GM21515 (cell line): ENCODE data around the gene CREB3L2.
"Not testable (repeated sequence)": the region's sequence is repeated elsewhere in the genome, so short reads cannot be mapped to it uniquely, and the experiment has no call there.

Source experiments
- ATAC-seq: cut with Tn5 transposase; IDR thresholded peaks from one replicate; pipeline ENCODE4 v1.9.1; 2021; ENCODE audit not compliant: unreplicated experiment

CREB3L2 gene

DNA sequence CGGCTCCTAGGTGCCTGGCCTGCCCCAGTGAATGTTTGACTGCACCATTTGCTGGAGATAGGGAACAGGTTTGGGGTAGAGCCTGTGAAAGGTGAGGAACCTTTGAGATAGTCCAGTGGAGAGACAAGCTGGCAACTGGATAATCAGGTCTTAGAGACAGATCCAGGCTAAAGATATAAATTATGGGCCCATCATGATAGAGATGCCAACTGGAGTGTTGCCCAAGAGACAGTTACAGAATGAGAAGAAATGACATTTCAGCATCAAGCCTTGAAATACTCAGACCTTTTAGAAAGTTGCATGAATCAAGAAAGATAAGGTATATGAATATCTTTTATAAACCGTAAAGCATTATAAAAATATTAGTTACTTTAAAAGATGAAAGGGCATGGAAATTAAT, 27.1 kb downstream of the CREB3L2 start:
- no peak for ATAC-seq

- no peak for ATAC-seq
These were observed 31.5 kb downstream of the CREB3L2 start for GRCh38 chr7:137970253-137970975.

- ATAC-seq, result no peak
These were observed 32.1 kb downstream of the CREB3L2 start for GRCh38 chr7:137969828-137970227.

DNA sequence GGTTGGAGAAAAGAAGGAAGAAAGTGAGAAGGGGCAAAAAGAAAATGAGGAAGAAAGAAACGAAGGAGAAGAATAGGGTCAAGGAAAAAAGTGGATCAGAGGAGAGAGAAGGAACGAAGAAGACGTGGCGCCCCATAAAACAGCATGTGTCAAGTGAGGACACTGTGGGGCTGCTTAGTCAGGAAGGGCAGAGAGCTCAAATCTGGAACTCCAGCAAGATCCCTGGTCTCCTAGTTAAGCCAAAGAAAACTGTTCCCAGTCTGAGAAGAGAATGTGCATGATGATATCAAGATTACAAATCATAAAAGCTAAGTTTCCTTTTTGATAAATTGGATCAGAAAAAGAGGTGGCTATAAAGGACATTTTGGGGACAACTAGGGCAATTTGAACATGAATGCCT, 33.0 kb downstream of the CREB3L2 start:
- ATAC-seq, result no peak

DNA sequence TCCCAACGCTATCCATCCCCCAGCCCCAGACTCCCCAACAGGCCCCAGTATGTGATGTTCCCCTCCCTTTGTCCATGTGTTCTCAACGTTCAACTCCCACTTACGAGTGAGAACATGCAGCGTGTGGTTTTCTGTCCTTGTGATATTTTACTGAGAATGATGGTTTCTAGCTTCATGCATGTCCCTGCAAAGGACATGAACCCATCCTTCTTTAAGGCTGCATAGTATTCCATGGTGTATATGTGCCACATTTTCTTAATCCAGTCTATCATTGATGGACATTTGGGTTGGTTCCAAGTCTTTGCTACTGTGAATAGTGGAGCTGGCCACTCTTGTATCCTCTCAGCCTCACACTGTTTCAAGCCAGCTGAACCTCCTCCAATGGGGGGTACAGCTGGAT, 33.5 kb downstream of the CREB3L2 start:
- ATAC-seq, result not testable (repeated sequence)

DNA sequence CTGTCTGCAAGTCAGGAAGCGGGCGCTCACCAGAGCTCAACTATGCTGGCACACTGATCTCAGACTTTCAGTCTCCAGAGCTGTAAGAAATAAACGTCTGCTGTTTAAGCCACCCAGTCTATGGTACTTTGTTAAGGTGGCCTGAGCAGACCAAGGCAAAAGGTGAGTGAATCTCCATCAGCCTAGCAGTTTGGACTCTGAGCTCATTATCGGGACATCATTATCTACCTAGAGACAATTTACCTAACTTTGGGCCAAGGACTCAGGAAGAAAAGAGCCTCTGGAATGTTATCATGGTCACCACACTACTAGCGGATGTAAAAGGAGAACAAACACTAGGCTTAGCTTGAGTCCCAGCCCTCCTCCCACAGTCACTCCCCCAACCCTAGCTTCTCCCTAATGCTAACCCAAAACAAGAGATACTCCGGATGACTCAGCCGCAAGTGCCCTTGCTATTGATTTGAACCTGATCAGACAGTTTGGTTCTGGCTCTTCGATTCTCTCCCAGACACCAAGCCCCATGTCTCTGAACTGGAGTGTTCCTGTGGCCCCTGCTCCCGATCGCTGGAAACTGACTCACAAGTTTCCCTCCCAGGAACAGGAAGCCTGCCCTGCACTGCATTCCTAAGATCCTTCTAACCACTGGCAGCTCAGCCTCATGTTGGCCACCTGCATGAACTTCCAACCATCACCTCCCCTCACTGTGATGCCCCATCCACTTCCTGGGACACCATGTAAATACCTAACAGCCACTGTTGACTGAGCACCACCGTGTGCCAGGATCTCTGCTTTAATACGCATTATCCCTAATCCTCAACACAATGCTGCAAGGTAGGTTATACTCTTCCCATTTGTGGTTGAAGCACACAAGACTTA, 34.5 kb downstream of the CREB3L2 start:
- ATAC-seq, result no peak

- ATAC-seq, result no peak
These were observed 35.2 kb downstream of the CREB3L2 start for GRCh38 chr7:137966641-137967142.

DNA sequence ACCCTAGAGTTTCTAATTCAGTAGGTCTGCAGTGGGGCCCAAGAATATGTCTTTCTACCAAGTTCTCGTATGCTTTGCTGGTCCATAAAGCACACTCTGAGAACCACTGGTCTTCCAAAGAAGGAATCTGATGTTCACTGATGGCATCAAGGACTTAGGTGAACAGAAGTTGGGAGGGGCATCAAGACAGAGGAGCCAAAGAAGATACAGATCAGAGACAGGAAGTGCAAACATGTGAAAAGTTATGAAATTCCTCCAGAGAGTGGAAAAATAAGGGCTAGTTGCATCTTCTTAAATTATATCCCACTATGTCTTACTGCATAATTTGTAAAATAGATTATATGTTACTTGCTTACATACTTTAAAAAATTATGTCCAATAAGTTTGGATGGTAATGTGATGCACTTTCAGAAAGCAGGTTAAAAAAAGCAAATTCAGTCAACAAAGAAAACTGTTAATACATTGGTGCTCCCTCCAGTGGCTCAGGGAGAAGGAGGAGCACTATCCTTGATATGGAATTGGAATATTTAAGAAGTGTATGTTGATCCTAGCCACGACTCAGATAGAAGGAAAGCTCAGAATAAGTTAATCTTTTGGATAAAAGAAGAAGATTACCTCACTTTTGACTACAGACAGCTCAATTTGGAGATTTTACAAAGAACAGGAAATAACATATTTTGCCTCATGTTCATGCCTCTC, 35.8 kb downstream of the CREB3L2 start:
- no peak for ATAC-seq

DNA sequence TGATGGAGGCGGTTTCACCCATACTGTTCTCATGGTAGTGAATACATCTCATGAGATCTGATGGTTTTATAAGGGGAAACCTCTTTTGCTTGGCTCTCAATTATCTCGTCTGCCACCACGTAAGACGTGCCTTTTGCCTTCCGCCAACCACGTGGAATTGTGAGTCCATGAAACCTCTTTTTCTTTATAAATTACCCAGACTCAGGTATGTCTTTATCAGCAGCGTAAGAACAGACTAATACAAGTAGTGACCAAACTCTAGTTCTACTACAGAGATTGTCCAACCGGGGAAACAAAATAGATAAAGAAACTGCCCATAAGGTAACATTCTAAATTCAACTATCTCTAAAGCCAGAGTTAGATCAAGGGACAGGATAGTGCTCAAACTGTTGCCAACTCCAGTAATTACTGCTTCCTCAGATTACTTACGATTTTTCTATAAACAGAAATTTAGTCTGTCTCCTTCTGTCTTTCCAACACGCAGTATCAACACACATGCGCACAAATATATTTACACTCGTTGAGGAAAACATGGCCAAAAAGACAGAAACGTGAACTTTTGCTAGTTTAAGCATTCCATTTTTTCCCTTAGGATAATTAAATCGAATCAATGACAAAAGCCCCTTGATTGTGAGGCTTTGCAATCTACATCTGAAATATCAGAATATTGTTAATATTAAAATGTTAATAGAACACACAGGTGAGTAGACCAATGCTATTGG, 36.9 kb downstream of the CREB3L2 start:
- ATAC-seq, result no peak

DNA sequence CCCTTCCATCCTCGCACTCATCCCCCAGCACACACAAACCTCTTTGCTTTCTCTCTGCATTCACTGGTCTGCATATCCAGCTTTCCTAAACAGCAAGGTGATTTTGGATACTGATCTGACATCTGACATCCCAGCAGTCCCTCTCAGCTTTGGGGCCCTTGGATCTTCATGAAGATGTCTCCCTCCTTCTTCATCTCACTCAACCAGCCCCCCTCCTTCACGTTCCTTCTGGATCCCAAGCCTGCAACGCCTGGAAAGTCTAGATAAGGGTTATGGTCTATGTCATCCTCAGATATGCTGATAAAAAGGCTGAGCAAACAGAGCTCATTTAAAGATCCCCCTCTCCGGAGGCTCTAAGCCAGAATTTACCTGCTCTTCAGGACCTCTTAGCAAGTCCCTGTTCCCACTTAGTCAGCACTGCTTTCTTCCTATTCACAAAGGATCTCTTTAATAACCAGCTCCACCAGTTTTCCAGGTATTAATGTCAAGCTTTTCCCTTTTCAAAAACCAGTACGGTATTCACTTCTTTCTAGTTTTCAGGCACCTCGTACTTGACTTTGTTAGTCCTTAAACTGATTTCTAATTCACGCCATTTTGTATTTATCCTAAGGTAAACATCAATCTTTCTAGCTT, 38.9 kb downstream of the CREB3L2 start:
- ATAC-seq, result no peak

DNA sequence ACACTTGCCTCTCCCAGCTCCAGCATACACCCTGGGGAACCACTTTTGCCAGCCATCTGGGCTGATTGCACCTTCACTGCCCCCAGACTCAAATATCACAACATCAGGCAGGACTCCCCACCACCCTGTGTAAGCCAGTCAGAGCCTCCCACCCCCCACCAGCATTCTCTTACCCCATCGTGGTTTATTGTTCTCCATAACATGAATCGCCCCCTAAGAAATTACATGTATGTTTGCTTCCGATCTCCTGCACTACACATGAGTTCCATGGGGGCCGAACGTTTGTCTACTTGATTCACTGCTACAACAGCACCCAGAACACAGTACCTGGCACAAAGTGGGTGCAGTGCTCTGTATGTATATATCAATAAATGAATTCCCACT, 39.4 kb downstream of the CREB3L2 start:
- ATAC-seq, result no peak

DNA sequence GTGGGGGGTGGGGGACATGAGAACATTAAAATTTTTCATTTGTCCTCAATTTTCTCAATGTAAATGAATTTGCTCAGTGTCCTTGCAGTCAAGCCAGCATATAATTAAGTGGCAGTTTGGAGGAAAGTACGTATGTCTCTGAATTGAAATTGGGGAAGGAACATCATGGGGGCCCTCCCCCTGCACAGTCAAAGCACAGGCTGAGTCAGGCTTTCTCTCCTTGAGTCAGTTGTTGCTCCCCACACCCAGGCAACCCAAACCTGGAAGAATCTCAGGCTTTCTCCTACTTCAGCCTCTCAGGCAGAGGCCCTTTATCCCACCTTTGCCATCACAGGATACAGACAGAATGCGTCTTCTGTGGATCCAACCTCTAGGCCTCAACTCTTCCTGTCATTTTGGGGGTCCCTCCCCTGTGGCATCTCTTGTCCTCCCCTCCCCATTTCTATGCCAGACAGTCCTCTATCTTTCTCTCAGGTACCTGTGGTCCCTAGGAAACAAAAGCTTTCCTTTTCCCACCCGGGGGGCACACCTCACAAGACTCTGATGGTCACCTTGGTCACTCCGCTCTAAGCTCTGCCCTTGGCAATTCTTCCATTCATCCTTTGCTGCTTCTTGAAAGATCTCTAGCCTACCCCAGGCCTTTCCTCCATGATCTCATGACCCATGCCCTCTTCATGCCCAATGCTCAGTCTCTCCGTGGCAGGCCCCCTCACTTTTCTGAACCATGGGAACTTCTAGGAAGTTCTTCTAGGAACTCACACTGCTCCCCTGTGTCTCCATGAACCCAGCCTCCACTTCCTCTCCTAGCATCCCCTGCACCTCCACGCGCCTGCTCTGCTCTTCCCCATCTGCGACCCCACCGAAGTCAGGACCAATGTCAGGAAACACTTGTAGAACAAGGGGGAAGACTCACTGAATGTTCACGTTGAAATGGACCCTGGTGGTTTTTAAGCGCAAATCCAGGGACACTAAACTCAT, 40.4 kb downstream of the CREB3L2 start:
- ATAC-seq, result peak; percentile 57

GRCh38 chr7:137960020-137960419, 41.9 kb downstream of the CREB3L2 start:
- no peak for ATAC-seq

DNA sequence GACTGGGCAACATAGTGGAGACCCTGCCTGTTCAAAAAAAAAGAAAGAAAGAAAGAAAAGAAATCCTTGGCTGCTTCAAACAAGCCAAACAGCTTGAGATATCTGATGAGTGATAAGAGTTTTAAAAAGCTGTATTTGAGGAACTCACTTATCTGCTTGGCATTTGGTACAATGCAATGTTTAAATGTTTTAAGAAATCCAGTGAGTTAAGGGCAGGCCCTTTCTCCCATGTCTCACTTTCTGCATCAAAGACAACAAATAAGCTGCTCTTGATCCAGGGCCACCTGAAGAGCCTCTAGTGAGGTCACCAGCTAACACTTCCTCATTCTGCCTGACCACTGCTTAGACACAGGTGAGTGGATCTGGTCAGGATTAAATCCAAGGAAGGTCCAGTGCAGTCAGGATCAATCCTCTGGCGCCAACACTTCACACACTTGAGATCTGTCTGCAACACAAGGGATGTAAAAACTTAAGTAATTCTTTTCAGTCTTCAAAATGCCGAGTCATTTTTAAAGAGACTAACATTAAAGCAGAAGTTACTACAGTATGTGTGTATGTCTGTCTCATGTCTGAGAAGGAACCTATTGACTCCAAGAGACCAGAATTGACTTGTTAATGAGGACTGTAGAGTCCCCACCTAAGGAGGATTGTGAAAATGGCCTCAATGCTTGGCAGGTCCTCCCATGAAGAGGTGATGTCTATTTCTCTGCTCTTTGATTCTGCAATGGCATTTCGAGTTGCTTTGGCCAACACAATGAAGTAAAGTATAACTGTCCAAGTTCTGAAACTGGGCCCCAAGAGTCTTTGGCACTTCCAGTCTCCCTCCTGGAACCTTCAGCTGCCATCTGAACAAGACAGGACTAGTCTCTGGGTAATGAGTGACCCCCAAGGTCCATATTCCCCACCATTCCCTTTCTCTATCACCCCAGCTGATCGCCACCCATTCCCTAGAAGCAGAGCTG, 43.1 kb downstream of the CREB3L2 start:
- no peak for ATAC-seq

DNA sequence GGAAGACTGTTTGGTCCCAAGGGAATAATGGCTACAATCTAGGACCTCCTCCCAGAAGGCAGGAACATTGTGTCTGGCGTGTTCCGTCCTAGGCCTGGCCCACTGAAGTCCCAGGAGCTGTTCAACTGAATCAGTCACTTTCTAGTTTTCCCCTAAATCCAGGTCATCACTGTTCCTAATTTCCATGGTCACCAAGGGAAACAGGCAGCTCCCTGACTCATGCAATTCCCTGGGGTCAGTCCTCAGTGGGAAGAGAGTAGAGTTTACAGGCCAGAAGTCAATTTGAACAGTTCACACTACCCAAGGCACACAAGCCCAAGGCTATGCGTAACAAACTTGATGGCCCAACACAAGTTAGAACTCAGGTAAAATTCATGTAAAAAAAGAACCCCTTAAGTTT, 44.0 kb downstream of the CREB3L2 start:
- no peak for ATAC-seq

DNA sequence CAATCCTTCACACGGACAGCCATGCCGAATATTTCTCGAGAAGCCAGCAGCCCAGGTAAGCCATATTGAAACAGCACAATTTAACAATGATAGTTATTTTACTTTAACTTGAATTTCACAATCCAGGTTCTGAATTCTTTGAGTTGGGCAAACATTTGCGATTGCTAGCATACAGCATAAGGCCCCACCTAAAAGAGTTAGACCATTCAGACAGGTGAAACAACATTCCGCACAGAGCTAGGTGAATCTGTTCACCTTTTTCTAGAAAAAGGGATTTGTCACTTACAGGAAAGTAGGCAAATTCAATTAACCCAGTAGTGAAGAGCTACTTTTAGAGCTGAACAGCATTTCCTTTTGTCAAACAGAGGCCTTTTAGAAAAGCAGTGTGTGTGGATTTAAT, 45.3 kb downstream of the CREB3L2 start:
- no peak for ATAC-seq

DNA sequence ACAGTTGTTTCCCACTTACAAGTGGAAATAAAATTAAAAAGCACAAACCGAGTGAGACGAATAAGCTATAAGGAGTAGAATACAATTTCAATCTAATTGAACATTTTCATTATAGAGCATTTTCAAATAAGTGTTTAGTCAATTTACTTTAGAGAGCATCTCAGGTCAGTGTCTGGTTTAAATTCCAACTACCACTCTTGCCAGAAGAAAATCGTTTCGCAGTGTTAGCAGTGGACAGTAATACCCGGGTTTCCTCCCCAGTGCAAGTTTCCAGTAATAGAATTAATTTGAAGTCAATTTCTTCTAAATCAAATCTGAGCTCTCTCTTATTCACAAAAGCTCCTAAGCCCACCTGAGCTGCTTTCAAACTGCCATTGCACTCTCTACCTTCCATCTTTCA, 45.7 kb downstream of the CREB3L2 start:
- ATAC-seq, result no peak

DNA sequence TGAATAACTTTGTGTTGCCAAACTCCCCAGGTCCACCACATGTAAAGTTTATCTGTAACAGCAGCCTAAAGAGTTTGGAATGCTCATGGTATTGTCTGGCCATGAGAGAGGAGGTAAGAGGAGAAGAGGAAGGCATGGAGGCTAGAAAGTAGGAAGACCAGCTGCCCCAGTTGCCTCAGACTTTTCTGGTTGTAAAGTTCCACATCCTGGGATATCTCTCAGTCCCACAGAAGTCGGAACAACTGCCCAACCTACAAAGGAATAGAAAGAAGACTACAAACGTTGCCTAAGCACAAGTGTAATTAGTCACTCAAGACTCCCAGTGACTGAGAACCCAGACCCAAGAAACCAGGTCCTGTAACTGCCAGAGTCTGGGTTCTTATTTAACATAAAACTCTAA, 47.3 kb downstream of the CREB3L2 start:
- ATAC-seq, result no peak
